ENCODE measurements around the gene ALG10.
A peak's percentile ranks its signal among the peaks of the same experiment; 100 is the strongest.
"Not testable (repeated sequence)": the region's sequence is repeated elsewhere in the genome, so short reads cannot be mapped to it uniquely, and the experiment has no call there.

ALG10 gene

DNA sequence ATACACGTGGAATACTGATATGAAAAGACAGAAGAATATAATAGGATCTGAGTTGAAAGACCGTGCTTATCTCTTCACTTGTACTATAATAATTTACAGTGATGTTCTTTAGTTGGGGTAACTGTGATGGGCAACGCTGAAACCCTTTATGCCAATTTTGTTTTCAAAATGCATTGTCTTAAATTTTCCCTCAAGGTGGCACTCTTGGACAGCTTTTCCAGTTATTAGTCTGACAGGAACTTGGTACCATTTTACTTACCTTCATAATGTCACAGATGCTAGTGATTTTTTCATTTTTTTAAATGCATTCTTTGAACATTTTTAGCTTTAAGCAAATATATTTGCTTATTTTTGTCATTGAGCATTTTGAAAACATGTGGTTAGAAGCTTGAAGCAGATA is 16.1 kb downstream of the ALG10 start:
- not testable (repeated sequence) for H4K20me1 ChIP-seq (ENCODE audit: insufficient read depth, low read length); H3K9me3 ChIP-seq (ENCODE audit: insufficient read depth, low read length, severe bottlenecking); H3K79me2 ChIP-seq (ENCODE audit: insufficient read depth, low read length); H3K36me3 ChIP-seq (ENCODE audit: insufficient read depth, low read length); H3K27me3 ChIP-seq (ENCODE audit: insufficient read depth, low read length, poor library complexity); H3K4me3 ChIP-seq (ENCODE audit: low read depth in 1 of 2, low read length in 2 of 2); H3K4me2 ChIP-seq (ENCODE audit: insufficient read depth, low read length); H3K4me1 ChIP-seq (ENCODE audit: insufficient read depth, low read length); H3K9ac ChIP-seq (ENCODE audit: low read depth, low read length); DNase-seq; H3K27ac ChIP-seq (ENCODE audit: low read length); H2AFZ ChIP-seq (ENCODE audit: low read depth, low read length)
- peak; percentile 54; the same call in 2 of the 3 replicates for ATAC-seq (ENCODE audit: insufficient read depth, low read depth)
- TF ChIP-seq, protein P1, sequence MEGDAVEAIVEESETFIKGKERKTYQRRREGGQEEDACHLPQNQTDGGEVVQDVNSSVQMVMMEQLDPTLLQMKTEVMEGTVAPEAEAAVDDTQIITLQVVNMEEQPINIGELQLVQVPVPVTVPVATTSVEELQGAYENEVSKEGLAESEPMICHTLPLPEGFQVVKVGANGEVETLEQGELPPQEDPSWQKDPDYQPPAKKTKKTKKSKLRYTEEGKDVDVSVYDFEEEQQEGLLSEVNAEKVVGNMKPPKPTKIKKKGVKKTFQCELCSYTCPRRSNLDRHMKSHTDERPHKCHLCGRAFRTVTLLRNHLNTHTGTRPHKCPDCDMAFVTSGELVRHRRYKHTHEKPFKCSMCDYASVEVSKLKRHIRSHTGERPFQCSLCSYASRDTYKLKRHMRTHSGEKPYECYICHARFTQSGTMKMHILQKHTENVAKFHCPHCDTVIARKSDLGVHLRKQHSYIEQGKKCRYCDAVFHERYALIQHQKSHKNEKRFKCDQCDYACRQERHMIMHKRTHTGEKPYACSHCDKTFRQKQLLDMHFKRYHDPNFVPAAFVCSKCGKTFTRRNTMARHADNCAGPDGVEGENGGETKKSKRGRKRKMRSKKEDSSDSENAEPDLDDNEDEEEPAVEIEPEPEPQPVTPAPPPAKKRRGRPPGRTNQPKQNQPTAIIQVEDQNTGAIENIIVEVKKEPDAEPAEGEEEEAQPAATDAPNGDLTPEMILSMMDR (IDR thresholded peaks at IDR 0.05; ENCODE audit: borderline replicate concordance, extremely low read depth, low read length, poor library complexity, severe bottlenecking): peak; percentile 52

GRCh38 chr12:34046570-34046969 is 24.3 kb downstream of the ALG10 start:
- Histone ChIP-seq H3K9ac (ENCODE audit: low read depth, low read length) (no peak overlapping the region), H3K4me2 (ENCODE audit: insufficient read depth, low read length) (no peak overlapping the region), H3K27me3 (ENCODE audit: insufficient read depth, low read length, poor library complexity) (no peaks in the 10 kb centered on the region), H3K9me3 (ENCODE audit: insufficient read depth, low read length, severe bottlenecking) (peaks cover 6% of the 10 kb centered on the region), H3K36me3 (ENCODE audit: insufficient read depth, low read length) (no peaks in the 10 kb centered on the region), H3K79me2 (ENCODE audit: insufficient read depth, low read length) (no peaks in the 10 kb centered on the region), H3K4me3 (ENCODE audit: low read depth in 1 of 2, low read length in 2 of 2) (no peak overlapping the region), H3K4me1 (ENCODE audit: insufficient read depth, low read length) (no peaks in the 10 kb centered on the region), H3K27ac (ENCODE audit: low read length) (no peak overlapping the region), H2AFZ (ENCODE audit: low read depth, low read length) (no peak overlapping the region), H4K20me1 (ENCODE audit: insufficient read depth, low read length) (no peaks in the 10 kb centered on the region)
- DNase-seq (no peak), ATAC-seq (ENCODE audit: insufficient read depth, low read depth) (no peak)
- TF ChIP-seq, protein P1 (IDR thresholded peaks at IDR 0.05; ENCODE audit: borderline replicate concordance, extremely low read depth, low read length, poor library complexity, severe bottlenecking): no peak

DNA sequence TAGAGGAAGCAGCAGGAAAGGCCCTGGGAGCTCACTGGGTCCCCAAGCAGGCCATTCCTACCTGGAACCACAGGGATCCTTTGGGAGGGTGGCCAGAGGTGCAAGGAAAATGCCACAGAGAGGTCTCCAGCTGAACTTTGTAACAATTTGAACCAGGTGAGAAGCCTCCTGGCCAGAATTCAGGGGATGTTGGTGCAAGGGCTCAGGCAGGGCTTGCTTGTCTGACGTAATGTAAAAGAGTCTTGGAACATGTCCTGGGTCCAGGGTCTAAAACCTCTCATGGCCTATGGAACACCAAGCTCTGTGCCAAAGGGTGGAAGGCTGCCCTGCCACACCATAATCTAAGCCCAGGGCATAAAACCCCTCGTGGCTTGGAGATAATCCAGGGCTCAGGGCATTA is 25.6 kb downstream of the ALG10 start:
- H2AFZ ChIP-seq (ENCODE audit: low read depth, low read length); H3K4me1 ChIP-seq (ENCODE audit: insufficient read depth, low read length); H3K4me3 ChIP-seq (ENCODE audit: low read depth in 1 of 2, low read length in 2 of 2); H3K9me3 ChIP-seq (ENCODE audit: insufficient read depth, low read length, severe bottlenecking); H3K27me3 ChIP-seq (ENCODE audit: insufficient read depth, low read length, poor library complexity); H3K36me3 ChIP-seq (ENCODE audit: insufficient read depth, low read length); H4K20me1 ChIP-seq (ENCODE audit: insufficient read depth, low read length); H3K4me2 ChIP-seq (ENCODE audit: insufficient read depth, low read length); H3K27ac ChIP-seq (ENCODE audit: low read length); H3K9ac ChIP-seq (ENCODE audit: low read depth, low read length); ATAC-seq (ENCODE audit: insufficient read depth, low read depth); DNase-seq; H3K79me2 ChIP-seq (ENCODE audit: insufficient read depth, low read length): not testable (repeated sequence)

- Histone ChIP-seq H3K4me2 (ENCODE audit: insufficient read depth, low read length) (no peak overlapping the region), H3K9ac (ENCODE audit: low read depth, low read length) (no peak overlapping the region), H3K36me3 (ENCODE audit: insufficient read depth, low read length) (no peaks in the 10 kb centered on the region), H3K79me2 (ENCODE audit: insufficient read depth, low read length) (no peaks in the 10 kb centered on the region), H2AFZ (ENCODE audit: low read depth, low read length) (no peak overlapping the region), H3K9me3 (ENCODE audit: insufficient read depth, low read length, severe bottlenecking) (peaks cover 6% of the 10 kb centered on the region), H3K27me3 (ENCODE audit: insufficient read depth, low read length, poor library complexity) (no peaks in the 10 kb centered on the region), H3K27ac (ENCODE audit: low read length) (no peak overlapping the region), H4K20me1 (ENCODE audit: insufficient read depth, low read length) (no peaks in the 10 kb centered on the region), H3K4me1 (ENCODE audit: insufficient read depth, low read length) (no peaks in the 10 kb centered on the region), H3K4me3 (ENCODE audit: low read depth in 1 of 2, low read length in 2 of 2) (no peak overlapping the region)
- TF ChIP-seq, protein P1 (IDR thresholded peaks at IDR 0.05; ENCODE audit: borderline replicate concordance, extremely low read depth, low read length, poor library complexity, severe bottlenecking): no peak
- TF ChIP-seq EZH2 (IDR thresholded peaks at IDR 0.05; ENCODE audit: borderline replicate concordance, low read depth, low read length, severe bottlenecking): no peak
- ATAC-seq (ENCODE audit: insufficient read depth, low read depth) (no peak), DNase-seq (no peak)
Observed at GRCh38 chr12:34048714-34049113, 26.4 kb downstream of the ALG10 start.
